Astrocyte of the spinal cord (primary cell): ENCODE measurements around the gene PYGO2.

Source experiments
- DNase-seq: peaks from one replicate; pipeline ENCODE4 v3.0.0; 2011; ENCODE audit warnings: low read depth, low spot score
- H3K4me3 ChIP-seq: 2 replicates; pipeline ENCODE4 v1.5.1; 2011; ENCODE audit warnings: low read depth, mild to moderate bottlenecking, low read length, moderate library complexity
- in situ Hi-C: cut with HindIII; loops from 2 replicates; pipeline ENCODE4 v1.10.0; 2017; ENCODE audit warnings: low sequenced_read_pairs
- TF ChIP-seq, protein P1 (sequence below): IDR thresholded peaks from 2 replicates; pipeline ENCODE4 v1.5.1; 2012; ENCODE audit warnings: low read depth, mild to moderate bottlenecking, low read length, inconsistent platforms

The PYGO2 gene

DNA sequence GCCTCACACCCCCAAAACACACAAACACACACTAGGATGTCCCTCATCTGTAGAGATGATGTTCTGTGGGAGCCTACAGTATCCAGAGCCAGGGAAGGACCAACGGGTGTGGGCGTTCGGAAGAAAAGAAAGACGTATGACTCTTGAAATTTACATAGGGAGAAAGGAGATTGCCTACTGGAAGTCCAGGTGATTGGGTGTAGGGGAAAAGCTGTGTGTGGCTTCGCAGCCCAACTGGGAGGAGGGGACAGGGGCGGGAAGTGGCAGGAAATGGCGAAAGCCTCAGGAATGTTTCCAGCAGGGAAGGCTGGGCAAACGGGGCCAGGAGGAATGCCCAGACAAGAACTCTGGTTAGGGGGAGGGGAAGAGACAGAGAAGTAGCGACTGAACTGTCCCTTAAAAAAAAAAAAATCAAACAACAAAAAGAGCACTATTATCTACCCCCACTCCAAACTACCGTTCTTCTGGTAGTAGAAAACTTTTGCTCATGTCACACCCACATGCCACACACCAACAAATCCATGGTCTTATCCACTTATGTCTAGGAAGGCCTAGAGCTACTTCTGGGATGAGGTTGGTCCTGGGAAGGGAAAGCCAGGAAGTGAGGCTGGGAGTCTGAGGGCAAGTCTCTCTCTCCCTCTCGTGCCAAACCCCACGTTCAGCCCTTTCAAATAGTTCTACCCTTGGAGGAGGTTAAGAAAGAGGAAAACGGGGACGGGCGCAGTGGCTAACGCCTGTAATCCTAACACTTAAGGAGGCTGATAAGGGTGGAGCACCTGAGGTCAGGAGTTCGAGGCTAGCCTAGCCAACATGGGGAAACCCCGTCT lies 11.1 kb upstream of the PYGO2 start:
- H3K4me3 ChIP-seq, result peak overlapping the region; percentile 71
- DNase-seq, result peak; percentile 97
- TF ChIP-seq, protein P1, sequence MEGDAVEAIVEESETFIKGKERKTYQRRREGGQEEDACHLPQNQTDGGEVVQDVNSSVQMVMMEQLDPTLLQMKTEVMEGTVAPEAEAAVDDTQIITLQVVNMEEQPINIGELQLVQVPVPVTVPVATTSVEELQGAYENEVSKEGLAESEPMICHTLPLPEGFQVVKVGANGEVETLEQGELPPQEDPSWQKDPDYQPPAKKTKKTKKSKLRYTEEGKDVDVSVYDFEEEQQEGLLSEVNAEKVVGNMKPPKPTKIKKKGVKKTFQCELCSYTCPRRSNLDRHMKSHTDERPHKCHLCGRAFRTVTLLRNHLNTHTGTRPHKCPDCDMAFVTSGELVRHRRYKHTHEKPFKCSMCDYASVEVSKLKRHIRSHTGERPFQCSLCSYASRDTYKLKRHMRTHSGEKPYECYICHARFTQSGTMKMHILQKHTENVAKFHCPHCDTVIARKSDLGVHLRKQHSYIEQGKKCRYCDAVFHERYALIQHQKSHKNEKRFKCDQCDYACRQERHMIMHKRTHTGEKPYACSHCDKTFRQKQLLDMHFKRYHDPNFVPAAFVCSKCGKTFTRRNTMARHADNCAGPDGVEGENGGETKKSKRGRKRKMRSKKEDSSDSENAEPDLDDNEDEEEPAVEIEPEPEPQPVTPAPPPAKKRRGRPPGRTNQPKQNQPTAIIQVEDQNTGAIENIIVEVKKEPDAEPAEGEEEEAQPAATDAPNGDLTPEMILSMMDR, result no peak
- in situ Hi-C loops, result no loop called here

DNA sequence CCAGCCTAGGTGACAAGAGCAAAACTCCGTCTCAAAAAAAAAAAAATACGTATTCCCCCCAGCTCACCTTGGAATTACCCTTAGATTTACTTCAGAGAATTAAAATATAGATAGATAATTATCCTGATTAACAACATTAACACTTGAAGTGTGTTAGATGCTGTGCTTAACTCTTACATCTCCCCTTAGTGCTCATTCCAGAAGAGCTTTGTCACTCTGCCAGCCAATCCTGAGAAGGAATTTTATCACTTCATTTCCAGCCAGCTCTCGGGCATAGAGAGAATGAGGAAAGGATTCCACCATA lies 10.6 kb upstream of the PYGO2 start:
- TF ChIP-seq, protein P1, result no peak
- in situ Hi-C loops, result no loop called here
- peak overlapping the region; percentile 71 for H3K4me3 ChIP-seq
- DNase-seq, result no peak

DNA sequence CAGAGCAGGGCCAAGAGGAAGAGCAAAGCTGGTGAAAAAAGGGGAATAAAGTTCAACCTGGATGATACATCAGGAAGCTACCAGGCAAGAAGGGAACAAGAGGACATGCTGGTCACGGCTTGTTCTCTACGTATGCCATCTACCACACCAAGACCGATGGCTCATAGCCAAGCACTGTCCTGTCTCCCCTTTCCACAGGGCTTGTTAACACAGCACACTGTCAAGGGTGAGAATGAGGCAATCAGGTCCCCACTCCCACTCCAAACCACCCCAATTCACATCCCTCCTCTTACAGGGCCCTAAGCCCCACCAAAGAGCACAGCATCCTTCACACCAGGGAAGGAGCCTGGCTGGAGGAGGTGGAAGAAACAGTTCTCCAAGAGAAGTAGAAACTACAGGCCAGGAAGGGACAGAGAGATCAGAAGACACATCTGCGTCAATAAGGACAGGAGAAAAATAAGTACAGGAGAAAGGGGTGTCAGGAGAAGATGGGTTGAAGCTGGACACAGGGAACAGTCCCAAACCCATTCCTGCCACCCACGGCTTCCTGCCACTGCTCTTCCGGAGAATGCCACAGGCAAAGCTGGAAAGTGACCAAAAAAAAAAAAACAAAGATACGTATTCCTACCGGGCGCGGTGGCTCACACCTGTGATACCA lies 9.9 kb upstream of the PYGO2 start:
- in situ Hi-C loops, result no loop called here
- H3K4me3 ChIP-seq, result peak overlapping the region; percentile 17
- DNase-seq, result no peak
- TF ChIP-seq, protein P1, result no peak

DNA sequence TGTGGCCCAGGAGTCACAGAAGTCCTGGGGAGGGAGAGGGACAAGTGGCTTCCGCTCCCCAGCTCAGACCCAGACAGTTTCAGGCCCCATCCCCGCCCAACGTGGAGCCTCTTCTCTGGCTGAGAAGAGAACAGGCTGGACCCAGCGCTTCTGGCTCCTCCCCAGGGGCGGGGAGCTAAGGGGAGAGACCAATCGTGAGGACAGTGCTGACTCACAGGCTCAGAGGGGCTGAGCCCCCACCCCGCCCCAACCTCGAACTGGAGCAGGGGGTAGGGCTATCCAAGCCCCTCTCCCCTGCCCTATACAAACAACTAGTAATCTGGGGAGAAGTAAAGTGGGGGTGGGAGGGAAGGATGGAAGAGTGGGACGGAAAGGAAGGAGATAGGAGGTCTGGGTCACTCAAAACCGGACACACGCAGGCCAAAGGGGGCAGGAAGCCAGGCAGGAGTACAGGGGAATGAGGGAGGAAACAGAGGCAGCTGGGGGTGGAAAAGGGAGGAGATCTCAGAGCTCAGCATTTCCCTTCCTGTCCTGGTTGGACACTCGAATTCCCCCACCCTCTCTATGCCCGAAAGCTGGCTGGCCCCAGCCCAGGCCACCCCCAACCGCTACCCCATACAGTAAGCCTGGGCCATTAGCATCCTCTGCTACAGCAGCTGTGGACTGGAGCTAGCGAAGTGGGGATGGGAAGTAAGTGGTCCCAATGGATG lies 9.2 kb upstream of the PYGO2 start, which contains the start of gene SHC1:
Gene SHC1, minus strand, starts transcription at position 117 of the 710 bp plus-strand sequence. CDS start 221 bp downstream, outside the sequence.
- TF ChIP-seq, protein P1, result no peak
- peak within 1 kb of the TSS; percentile 73 for H3K4me3 ChIP-seq
- peak; percentile 96 for DNase-seq
- in situ Hi-C loops, result no loop called here

DNA sequence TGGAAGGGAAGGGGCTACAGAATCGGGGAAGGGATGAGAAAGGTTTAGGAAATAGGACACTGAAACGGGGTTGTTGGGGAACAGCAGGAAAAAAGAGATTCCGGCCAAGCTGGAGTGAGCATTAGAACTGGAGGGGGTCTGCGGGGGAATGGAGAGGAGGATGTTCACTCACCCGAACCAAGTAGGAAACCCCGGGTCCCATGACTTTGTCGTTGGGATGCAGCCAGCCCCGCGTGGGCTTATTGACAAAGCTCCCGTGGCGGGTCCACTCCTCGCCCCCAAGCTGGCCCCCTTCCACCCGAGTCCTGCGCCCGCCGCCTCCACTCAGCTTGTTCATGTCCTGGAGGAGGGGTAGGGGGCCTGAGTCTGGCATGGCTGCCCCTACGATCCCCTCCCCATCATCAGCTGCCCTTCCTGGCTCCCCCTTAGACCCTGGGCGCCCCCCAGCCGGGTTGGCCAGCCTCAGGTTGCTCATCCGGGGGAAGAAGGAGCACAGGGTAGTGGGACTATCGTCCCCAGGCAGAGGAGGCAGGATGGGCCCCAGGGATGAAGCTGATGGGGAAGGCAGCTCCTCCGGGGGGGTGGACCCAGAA lies 8.4 kb upstream of the PYGO2 start:
- peak overlapping the region; percentile 73 for H3K4me3 ChIP-seq
- in situ Hi-C loops, result no loop called here
- TF ChIP-seq, protein P1, result no peak
- DNase-seq, result no peak

DNA sequence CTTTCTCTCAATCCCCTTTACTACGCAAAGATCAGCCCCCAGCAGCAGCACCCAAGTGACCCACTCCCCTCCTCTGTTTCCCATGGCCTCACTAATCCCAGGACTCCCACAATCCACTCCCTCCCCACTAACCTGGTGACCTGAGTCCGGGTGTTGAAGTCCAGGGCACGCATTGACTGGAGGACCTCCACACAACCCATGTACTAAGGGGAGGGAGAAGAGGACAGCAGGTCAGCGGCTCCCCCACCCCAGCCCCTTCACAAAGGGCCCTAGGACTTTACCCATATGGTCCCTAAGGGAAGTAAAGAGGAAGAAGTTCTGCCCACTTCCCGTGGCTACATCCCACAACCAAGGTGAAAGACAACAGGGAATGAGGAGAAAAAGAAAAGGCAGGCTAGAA lies 7.7 kb upstream of the PYGO2 start:
- TF ChIP-seq, protein P1, result no peak
- H3K4me3 ChIP-seq, result peak overlapping the region; percentile 73
- in situ Hi-C loops, result no loop called here
- no peak for DNase-seq
